Kidney epithelial cell (primary cell): ENCODE measurements around the gene APBB3. TPM values are rescaled to one million over a fixed set of nuclear protein-coding genes. Genes with fewer than 3 reads are reported as not detected.

Source experiments
- DNase-seq: peaks from one replicate; pipeline ENCODE4 v3.0.0-alpha.2; 2010; ENCODE audit warnings: low read depth
- H3K27me3 ChIP-seq: 2 replicates; pipeline ENCODE4 v1.6.0; 2011; ENCODE audit warnings: low read length; ENCODE audit not compliant: control insufficient read depth, insufficient read depth
- H3K36me3 ChIP-seq: 2 replicates; pipeline ENCODE4 v1.5.1; 2011; ENCODE audit warnings: low read length; ENCODE audit not compliant: control insufficient read depth, insufficient read depth
- H3K4me3 ChIP-seq: 2 replicates; pipeline ENCODE4 v1.5.1; 2011; ENCODE audit warnings: low read depth, mild to moderate bottlenecking, control low read depth, low read length
- CTCF ChIP-seq: IDR thresholded peaks from 2 replicates; pipeline ENCODE4 v1.5.1; 2011; ENCODE audit warnings: mild to moderate bottlenecking, moderate library complexity, low read length, control low read depth, inconsistent platforms; ENCODE audit not compliant: insufficient read depth, poor library complexity, severe bottlenecking
- total RNA-seq: library from RNA; depleted of rRNA; stranded (reverse); fragments of >200 nt; gene quantifications from 2 replicates; pipeline ENCODE4 v1.2.3, GENCODE V29; 2015

The APBB3 gene
- total RNA-seq, 1 donor from 2014 or later, result 13.3 TPM

GRCh38 chr5:140573683-140574082, 9.3 kb upstream of the APBB3 start:
- DNase-seq, result no peak
- no peak for TF ChIP-seq CTCF
- no peaks in the 10 kb centered on the region for H3K27me3 ChIP-seq
- no peak overlapping the region for H3K4me3 ChIP-seq
- H3K36me3 ChIP-seq, result no peaks in the 10 kb centered on the region

GRCh38 chr5:140571105-140571504, 6.7 kb upstream of the APBB3 start:
- DNase-seq, result no peak
- H3K27me3 ChIP-seq, result no peaks in the 10 kb centered on the region
- peaks cover 7% of the 10 kb centered on the region for H3K36me3 ChIP-seq
- H3K4me3 ChIP-seq, result no peak overlapping the region
- TF ChIP-seq CTCF, result no peak

- H3K36me3 ChIP-seq, result peaks cover 7% of the 10 kb centered on the region
- no peak for TF ChIP-seq CTCF
- no peaks in the 10 kb centered on the region for H3K27me3 ChIP-seq
- no peak overlapping the region for H3K4me3 ChIP-seq
- DNase-seq, result no peak
Observed at GRCh38 chr5:140570488-140570887, 6.1 kb upstream of the APBB3 start.

GRCh38 chr5:140570058-140570457, 5.7 kb upstream of the APBB3 start:
- TF ChIP-seq CTCF, result no peak
- Histone ChIP-seq H3K36me3 (peaks cover 7% of the 10 kb centered on the region), H3K4me3 (no peak overlapping the region), H3K27me3 (no peaks in the 10 kb centered on the region)
- no peak for DNase-seq

GRCh38 chr5:140569197-140569596, 4.8 kb upstream of the APBB3 start:
- no peak for DNase-seq
- peaks cover 7% of the 10 kb centered on the region for H3K36me3 ChIP-seq

More at GRCh38 chr5:140569197-140569596, 4.8 kb upstream of the APBB3 start:
- no peaks in the 10 kb centered on the region for H3K27me3 ChIP-seq
- TF ChIP-seq CTCF, result no peak
- H3K4me3 ChIP-seq, result no peak overlapping the region
